ENCODE results near the gene PPP4R1. TPM values are rescaled to one million over a fixed set of nuclear protein-coding genes. Genes with fewer than 3 reads are reported as not detected.

The PPP4R1 gene
- total and polyA plus RNA-seq, 10 donors: 11.3 to 135 (median 81.8) TPM

GRCh38 chr18:9516437-9517064 is 97.8 kb downstream of the PPP4R1 start:
- intact Hi-C loops (cut with DNase I; ENCODE audit: low total_unique reads): loop anchor here (10.0 kb wide), 1 partner anchor 442 kb away; no protein-coding TSS in a partner anchor
- Histone ChIP-seq H3K4me1 (peaks cover 0 to 39% (median 8%) of the 10 kb centered on the region in 6 donors), H3K4me3 (no peak overlapping the region), H3K27me3 (replicated peaks in 1 of 7) (no peaks in the 10 kb centered on the region), H3K36me3 (peaks cover 0 to 58% (median 22%) of the 10 kb centered on the region in 6 donors), H3K27ac (no peak overlapping the region), H3K9me3 (no peaks in the 10 kb centered on the region)
- no peak for TF ChIP-seq POLR2A (IDR thresholded peaks at IDR 0.05)
- peak; percentile 56 to 88 (median 85) for TF ChIP-seq CTCF (IDR thresholded peaks at IDR 0.05 in 8 of 11, conservative IDR thresholded peaks at IDR 0.05 in 3 of 11)
- DNase-seq: no peak
- WGBS, 5 donors: 67 to 79% (median 71%) methylated on average over 4 of the region's 4 CpGs

GRCh38 chr18:9513971-9514512 is 100.3 kb downstream of the PPP4R1 start:
- Histone ChIP-seq H3K36me3 (peaks cover 0 to 46% (median 22%) of the 10 kb centered on the region in 6 donors), H3K4me1 (peaks cover 0 to 29% (median 8%) of the 10 kb centered on the region in 6 donors), H3K27me3 (replicated peaks in 1 of 7) (no peaks in the 10 kb centered on the region), H3K27ac (peak overlapping the region in 1 of 8 donors; percentile 31), H3K4me3 (no peak overlapping the region), H3K9me3 (no peaks in the 10 kb centered on the region)
- WGBS, 5 donors: 84 to 96% (median 91%) methylated on average over 6 of the region's 6 CpGs
- intact Hi-C loops (cut with DNase I; ENCODE audit: low total_unique reads): loop anchor here (10.0 kb wide), 1 partner anchor 439 kb away; no protein-coding TSS in a partner anchor
- no peak for TF ChIP-seq POLR2A (IDR thresholded peaks at IDR 0.05)
- TF ChIP-seq POLR2AphosphoS5 (IDR thresholded peaks at IDR 0.05): no peak
- no peak for DNase-seq

GRCh38 chr18:9508446-9509025 is 105.8 kb downstream of the PPP4R1 start:
- DNase-seq: no peak
- intact Hi-C loops (cut with DNase I; ENCODE audit: low total_unique reads): no loop called here
- Histone ChIP-seq H3K4me3 (no peak overlapping the region), H3K9me3 (peaks cover 0 to 6% (median 4%) of the 10 kb centered on the region in 8 donors), H3K36me3 (peaks cover 0 to 9% (median 5%) of the 10 kb centered on the region in 6 donors), H3K27me3 (replicated peaks in 1 of 7) (no peaks in the 10 kb centered on the region), H3K27ac (no peak overlapping the region), H3K4me1 (peaks cover 0 to 21% (median 0%) of the 10 kb centered on the region in 6 donors)
- TF ChIP-seq POLR2A (IDR thresholded peaks at IDR 0.05): no peak
- TF ChIP-seq POLR2AphosphoS5 (IDR thresholded peaks at IDR 0.05): no peak
- TF ChIP-seq CTCF (IDR thresholded peaks at IDR 0.05 in 8 of 11, conservative IDR thresholded peaks at IDR 0.05 in 3 of 11): no peak
- WGBS, 5 donors: 66 to 74% (median 71%) methylated on average over 2 of the region's 2 CpGs

GRCh38 chr18:9507565-9508088 is 106.7 kb downstream of the PPP4R1 start:
- WGBS, 5 donors: 75 to 92% (median 81%) methylated on average over 2 of the region's 2 CpGs
- intact Hi-C loops (cut with DNase I; ENCODE audit: low total_unique reads): no loop called here
- peaks cover 0 to 21% (median 0%) of the 10 kb centered on the region in 6 donors for H3K4me1 ChIP-seq

More at GRCh38 chr18:9507565-9508088, 106.7 kb downstream of the PPP4R1 start:
- no peak for DNase-seq
- no peaks in the 10 kb centered on the region for H3K27me3 ChIP-seq (replicated peaks in 1 of 7)
- H3K27ac ChIP-seq: no peak overlapping the region
- no peak overlapping the region for H3K4me3 ChIP-seq
- peaks cover 0 to 15% (median 13%) of the 10 kb centered on the region in 8 donors for H3K9me3 ChIP-seq
- H3K36me3 ChIP-seq: peaks cover 0 to 4% (median 0%) of the 10 kb centered on the region in 6 donors
- TF ChIP-seq POLR2A (IDR thresholded peaks at IDR 0.05) (no peak), CTCF (IDR thresholded peaks at IDR 0.05 in 8 of 11, conservative IDR thresholded peaks at IDR 0.05 in 3 of 11) (no peak), POLR2AphosphoS5 (IDR thresholded peaks at IDR 0.05) (no peak)

Measured in spleen (tissue), 11 donors.